GM12801 (cell line): ENCODE results near the gene SLC6A1.

ENCODE experiments used
- TF ChIP-seq, protein P1 (sequence below): IDR thresholded peaks from one replicate; pipeline ENCODE4 v1.5.1; 2011; ENCODE audit warnings: control low read depth; ENCODE audit not compliant: insufficient read length; ENCODE audit errors: extremely low read depth

The SLC6A1 gene

GRCh38 chr3:11024181-11024580 lies 31.6 kb downstream of the SLC6A1 start:
- TF ChIP-seq, protein P1, sequence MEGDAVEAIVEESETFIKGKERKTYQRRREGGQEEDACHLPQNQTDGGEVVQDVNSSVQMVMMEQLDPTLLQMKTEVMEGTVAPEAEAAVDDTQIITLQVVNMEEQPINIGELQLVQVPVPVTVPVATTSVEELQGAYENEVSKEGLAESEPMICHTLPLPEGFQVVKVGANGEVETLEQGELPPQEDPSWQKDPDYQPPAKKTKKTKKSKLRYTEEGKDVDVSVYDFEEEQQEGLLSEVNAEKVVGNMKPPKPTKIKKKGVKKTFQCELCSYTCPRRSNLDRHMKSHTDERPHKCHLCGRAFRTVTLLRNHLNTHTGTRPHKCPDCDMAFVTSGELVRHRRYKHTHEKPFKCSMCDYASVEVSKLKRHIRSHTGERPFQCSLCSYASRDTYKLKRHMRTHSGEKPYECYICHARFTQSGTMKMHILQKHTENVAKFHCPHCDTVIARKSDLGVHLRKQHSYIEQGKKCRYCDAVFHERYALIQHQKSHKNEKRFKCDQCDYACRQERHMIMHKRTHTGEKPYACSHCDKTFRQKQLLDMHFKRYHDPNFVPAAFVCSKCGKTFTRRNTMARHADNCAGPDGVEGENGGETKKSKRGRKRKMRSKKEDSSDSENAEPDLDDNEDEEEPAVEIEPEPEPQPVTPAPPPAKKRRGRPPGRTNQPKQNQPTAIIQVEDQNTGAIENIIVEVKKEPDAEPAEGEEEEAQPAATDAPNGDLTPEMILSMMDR = no peak

GRCh38 chr3:11029948-11030347 lies 37.4 kb downstream of the SLC6A1 start:
- TF ChIP-seq, protein P1 = no peak

- TF ChIP-seq, protein P1 = no peak
These were observed 41.3 kb downstream of the SLC6A1 start for GRCh38 chr3:11033871-11034270.

- TF ChIP-seq, protein P1 = no peak
These were observed 41.9 kb downstream of the SLC6A1 start for GRCh38 chr3:11034309-11034985.

- TF ChIP-seq, protein P1 = no peak
These were observed 43.4 kb downstream of the SLC6A1 start for GRCh38 chr3:11035757-11036505.

GRCh38 chr3:11037241-11037873 lies 44.8 kb downstream of the SLC6A1 start:
- TF ChIP-seq, protein P1 = no peak

GRCh38 chr3:11037976-11038375 lies 45.4 kb downstream of the SLC6A1 start:
- TF ChIP-seq, protein P1 = no peak
